Epithelial cell of proximal tubule (primary cell): Measurements from ENCODE around the gene CFAP251. TPM values are rescaled to one million over a fixed set of nuclear protein-coding genes. Genes with fewer than 3 reads are reported as not detected.

Source experiments
- DNase-seq: peaks from one replicate; pipeline ENCODE4 v3.0.0-alpha.2; 2011; ENCODE audit warnings: low read depth
- H3K4me3 ChIP-seq: 2 replicates; pipeline ENCODE4 v1.5.1; 2011; ENCODE audit warnings: low read depth, mild to moderate bottlenecking, low read length
- total RNA-seq: library from RNA; depleted of rRNA; stranded (reverse); fragments of >200 nt; gene quantifications from 2 replicates; pipeline ENCODE4 v1.2.3, GENCODE V29; 2015
- TF ChIP-seq, protein P1 (sequence below): conservative IDR thresholded peaks from 2 replicates; pipeline ENCODE4 v1.5.1; 2012; ENCODE audit warnings: low read depth, mild to moderate bottlenecking, low read length

CFAP251 gene
- total RNA-seq, 1 donor from 2014 or later, result 4.6 TPM

DNA sequence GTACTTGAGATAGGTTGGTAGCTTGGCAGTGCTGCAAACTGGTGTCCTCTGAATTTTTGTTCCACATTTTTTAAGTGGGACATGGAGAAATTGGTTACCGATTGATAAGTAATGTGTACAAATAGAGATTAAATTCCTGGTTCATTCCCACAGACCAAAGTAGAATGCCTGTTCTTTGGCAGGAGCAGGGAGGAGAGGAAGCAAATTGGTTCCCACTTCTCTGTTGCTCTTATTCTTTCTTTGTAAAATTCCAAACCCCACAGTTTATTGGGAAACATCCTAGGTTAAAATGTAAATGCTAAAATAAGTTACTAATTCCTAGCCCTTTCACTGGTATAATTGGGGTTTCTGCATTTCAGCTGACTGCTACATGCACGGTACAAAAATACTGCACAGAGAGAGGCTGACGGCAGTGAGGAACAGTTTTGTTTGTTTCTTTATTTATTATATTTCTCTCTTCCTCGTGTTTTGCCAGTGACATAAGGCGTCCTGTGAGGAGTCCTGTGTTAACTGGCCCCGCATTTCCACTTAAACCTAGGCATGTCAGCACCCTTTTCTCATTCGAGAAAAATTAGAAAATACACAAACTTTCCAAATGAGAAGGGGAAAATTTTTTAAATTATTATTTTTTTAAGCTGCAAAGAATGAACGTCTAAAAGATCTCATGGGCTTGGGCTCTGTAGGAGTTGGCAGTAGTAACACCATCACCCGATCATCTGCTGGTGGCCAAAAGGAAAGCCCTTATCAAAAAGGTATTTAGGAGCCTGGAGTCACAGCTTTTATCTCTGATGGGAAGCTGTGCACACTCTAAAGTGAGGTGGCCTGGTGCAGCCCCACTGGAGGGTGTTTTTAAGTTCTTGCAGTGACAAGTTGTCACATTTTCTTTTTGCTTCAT lies 77.9 kb downstream of the CFAP251 start:
- H3K4me3 ChIP-seq, result no peak overlapping the region
- TF ChIP-seq, protein P1, sequence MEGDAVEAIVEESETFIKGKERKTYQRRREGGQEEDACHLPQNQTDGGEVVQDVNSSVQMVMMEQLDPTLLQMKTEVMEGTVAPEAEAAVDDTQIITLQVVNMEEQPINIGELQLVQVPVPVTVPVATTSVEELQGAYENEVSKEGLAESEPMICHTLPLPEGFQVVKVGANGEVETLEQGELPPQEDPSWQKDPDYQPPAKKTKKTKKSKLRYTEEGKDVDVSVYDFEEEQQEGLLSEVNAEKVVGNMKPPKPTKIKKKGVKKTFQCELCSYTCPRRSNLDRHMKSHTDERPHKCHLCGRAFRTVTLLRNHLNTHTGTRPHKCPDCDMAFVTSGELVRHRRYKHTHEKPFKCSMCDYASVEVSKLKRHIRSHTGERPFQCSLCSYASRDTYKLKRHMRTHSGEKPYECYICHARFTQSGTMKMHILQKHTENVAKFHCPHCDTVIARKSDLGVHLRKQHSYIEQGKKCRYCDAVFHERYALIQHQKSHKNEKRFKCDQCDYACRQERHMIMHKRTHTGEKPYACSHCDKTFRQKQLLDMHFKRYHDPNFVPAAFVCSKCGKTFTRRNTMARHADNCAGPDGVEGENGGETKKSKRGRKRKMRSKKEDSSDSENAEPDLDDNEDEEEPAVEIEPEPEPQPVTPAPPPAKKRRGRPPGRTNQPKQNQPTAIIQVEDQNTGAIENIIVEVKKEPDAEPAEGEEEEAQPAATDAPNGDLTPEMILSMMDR, result no peak
- DNase-seq, result peak; percentile 26

GRCh38 chr12:121996945-121997612 lies 78.7 kb downstream of the CFAP251 start:
- no peak overlapping the region for H3K4me3 ChIP-seq
- DNase-seq, result no peak
- TF ChIP-seq, protein P1, result no peak

- TF ChIP-seq, protein P1, result no peak
- no peak for DNase-seq
- H3K4me3 ChIP-seq, result no peak overlapping the region
Measured at GRCh38 chr12:122001466-122002209, 83.2 kb downstream of the CFAP251 start.

DNA sequence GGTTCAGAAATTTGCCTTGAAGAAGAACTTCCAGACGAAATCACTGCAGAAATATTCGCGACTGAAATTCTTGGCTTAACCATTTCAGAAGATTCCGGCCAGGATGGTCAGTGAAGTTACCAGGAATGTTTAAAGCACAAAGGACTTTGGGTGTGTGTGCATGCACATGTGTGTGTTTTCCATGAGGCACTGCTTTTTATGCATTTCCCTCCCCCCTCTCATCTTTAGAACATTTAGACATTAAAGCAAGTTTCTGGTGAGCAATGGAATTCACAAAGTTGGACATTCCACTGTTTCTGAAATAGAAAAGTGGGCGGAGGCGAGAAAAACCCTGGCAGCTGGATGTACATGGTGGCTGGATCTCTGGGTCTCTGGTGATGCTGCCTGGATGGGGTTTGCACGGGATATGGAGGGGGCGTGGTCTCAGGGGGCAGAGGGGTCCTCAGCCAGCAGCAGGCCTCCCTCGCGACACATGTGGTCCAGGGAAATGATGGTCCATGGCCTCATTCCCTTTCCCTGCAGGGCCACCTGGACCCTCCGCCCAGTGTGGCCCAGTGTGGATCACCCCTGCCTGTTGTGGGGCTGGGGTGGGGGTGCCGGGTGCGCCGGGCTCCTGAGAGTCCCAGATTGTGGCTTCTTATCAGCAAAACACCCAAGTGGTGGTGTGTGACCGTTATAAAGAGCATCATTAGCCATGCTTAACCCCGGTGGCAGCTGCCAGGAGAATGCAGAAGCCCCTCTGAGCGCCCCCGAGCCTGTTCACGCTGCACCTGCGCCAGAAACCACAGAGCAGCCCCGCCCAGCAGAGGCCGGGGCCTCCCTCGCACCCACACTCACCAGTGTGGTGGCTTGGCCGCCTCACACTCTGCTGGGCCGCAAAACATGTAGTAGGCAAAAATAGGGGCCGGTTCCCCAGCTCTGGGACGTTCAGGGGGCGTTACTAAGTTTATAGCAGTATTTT lies 85.5 kb downstream of the CFAP251 start:
- TF ChIP-seq, protein P1, result no peak
- H3K4me3 ChIP-seq, result no peak overlapping the region
- no peak for DNase-seq

- H3K4me3 ChIP-seq, result no peak overlapping the region
- DNase-seq, result no peak
- TF ChIP-seq, protein P1, result no peak
Measured at GRCh38 chr12:122004633-122005071, 86.3 kb downstream of the CFAP251 start.

DNA sequence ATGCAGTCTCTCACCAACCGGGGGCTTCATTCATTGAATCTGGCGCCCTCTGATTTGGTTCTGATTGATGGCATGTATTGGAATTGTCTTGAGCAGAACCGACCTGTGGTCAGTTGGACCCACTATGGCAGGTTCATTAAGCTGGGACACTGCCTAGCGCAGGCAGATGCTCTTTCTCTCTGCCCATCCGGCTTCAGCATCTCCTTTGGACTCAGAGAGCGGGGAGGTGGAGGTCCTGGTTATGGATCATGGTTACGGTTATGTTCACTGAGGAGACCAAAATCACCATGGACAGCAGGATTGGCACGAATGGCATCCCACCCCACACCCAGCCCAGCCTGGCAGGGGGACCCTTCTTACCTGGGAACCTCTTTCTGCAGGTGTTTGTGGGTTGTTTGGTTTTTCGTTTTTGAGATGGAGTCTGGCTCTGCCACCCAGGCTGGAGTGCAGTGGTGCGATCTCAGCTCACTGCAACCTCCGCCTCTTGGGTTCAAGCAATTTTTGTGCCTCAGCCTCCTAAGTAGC lies 86.9 kb downstream of the CFAP251 start:
- no peak for DNase-seq
- H3K4me3 ChIP-seq, result no peak overlapping the region
- TF ChIP-seq, protein P1, result no peak
